LNCAP (cell line): ENCODE results near the gene MTHFSD.

ENCODE experiments used
- TF ChIP-seq, protein P1 (sequence below): fragments of 450-650 bp; IDR thresholded peaks from 2 replicates; pipeline ENCODE4 v1.5.1; 2017; ENCODE audit warnings: mild to moderate bottlenecking

MTHFSD gene, protein sequence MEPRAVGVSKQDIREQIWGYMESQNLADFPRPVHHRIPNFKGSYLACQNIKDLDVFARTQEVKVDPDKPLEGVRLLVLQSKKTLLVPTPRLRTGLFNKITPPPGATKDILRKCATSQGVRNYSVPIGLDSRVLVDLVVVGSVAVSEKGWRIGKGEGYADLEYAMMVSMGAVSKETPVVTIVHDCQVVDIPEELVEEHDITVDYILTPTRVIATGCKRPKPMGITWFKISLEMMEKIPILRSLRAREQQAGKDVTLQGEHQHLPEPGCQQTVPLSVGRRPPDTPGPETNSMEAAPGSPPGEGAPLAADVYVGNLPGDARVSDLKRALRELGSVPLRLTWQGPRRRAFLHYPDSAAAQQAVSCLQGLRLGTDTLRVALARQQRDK

DNA sequence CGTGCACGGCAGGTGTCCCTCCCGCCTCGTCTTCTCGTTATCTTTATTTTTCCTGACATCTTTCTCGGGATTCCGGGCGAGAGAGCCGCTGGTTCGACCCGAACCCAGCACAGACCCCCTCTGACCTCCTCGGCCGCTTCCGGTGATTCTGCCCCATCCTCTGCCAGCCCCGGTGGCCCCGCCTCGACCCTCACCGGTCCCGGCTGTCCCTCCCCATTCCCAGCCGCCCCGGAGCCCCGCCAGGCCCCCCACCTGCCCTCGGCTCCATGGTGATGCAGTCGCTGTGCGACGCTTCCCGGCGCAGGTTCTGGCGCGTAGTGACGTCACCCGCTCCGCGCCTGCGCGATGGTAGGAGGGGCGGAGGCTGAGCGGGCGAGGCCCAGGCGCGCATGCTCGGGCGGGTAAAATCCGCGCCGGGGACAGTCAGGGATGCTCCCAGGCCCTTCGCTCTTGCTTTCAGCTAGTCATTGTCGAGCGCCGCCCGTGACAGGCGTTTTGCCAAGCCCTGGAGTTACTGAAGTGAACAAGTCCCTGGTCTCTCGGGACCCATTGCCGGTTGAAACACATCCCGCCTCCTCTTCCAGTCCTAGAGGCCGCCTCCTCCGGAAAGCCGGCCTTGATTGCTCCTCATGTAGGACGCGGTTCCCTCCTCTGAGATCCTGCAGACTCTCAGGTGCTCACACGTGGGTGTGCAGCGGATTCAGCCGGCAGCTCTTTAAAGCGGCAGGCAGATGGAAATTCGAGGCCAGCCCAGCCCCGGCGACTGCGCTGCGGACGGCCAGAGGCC lies at the start of gene MTHFSD:
Gene MTHFSD, minus strand, starts transcription at position 319 of the 787 bp plus-strand sequence. Its CDS starts 51 bp downstream, at position 268.
- TF ChIP-seq, protein P1, sequence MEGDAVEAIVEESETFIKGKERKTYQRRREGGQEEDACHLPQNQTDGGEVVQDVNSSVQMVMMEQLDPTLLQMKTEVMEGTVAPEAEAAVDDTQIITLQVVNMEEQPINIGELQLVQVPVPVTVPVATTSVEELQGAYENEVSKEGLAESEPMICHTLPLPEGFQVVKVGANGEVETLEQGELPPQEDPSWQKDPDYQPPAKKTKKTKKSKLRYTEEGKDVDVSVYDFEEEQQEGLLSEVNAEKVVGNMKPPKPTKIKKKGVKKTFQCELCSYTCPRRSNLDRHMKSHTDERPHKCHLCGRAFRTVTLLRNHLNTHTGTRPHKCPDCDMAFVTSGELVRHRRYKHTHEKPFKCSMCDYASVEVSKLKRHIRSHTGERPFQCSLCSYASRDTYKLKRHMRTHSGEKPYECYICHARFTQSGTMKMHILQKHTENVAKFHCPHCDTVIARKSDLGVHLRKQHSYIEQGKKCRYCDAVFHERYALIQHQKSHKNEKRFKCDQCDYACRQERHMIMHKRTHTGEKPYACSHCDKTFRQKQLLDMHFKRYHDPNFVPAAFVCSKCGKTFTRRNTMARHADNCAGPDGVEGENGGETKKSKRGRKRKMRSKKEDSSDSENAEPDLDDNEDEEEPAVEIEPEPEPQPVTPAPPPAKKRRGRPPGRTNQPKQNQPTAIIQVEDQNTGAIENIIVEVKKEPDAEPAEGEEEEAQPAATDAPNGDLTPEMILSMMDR, result no peak

DNA sequence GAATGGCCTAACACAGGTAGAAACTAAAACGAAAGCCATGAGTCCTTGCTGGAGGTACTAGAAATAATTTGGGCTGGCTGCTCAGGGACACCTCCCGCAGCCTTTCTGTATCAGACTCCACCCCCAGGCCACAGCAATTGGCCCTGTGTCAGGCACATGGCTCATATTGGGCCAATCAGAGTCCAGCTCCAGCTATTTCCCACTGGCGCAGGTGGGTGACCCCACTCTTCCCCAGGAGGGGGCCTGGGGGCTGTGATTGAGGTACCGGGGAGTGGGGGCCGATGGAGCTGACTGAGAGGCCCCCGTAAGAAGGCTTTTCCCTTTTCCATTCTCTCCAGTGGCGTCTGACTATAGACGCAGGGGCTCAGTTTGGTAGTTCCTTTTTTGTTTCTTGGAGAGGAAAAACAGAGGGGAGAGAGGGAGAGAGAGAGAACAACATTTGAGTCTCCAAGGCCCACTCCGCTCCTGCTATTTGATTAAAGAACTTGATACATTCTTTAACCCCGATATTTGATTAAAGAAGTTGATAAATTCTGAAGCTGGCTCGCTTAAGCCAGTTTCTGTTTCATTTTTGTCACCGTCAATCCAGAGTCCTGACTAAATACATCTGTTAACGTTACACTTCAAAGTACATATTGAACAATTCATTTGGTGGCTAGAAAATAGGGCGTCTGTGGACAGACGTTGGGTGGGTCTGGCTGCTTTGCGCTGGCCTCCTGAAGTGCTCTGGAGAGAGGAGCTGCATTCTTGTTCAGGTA lies 49.6 kb upstream of the MTHFSD start:
- TF ChIP-seq, protein P1, result no peak

DNA sequence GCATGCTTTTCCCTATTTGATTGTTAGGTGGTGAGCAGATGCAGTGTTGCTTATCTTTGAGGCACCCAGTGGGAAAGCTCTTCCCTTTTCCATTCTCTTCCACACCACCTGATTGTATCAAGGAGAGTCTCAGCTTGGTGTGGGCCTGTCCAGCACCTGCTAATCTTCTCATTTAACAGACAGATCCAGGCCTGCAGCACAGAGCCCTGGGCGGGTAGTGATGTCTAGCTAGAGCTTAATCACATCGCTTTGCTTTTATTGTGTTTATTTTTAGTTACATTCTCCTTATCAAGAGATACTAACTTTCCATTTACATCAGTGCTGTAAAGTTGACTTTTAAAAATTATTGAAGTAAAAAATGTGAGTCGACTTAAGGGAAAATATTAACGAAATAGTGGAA lies 47.5 kb upstream of the MTHFSD start:
- TF ChIP-seq, protein P1, result no peak

DNA sequence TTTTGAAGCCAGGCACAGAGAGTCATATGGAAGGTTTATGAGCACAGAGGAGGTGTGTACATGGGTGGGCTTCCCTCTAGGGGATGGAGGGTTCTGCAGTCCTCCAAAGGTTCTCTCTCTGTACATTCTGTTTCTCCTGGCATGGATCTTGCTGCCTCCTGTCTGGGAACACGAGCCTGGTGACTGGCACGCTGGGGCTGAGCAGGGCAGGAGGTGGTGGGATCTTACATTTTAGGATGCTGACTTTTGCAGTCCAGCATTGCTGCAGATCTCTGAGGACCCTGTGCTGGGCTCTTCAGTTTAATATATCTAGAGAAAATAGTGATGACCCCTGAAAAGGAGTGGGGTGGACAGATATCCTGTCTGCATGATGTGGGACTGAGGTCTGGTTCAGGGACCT lies 46.3 kb upstream of the MTHFSD start:
- TF ChIP-seq, protein P1, result no peak

DNA sequence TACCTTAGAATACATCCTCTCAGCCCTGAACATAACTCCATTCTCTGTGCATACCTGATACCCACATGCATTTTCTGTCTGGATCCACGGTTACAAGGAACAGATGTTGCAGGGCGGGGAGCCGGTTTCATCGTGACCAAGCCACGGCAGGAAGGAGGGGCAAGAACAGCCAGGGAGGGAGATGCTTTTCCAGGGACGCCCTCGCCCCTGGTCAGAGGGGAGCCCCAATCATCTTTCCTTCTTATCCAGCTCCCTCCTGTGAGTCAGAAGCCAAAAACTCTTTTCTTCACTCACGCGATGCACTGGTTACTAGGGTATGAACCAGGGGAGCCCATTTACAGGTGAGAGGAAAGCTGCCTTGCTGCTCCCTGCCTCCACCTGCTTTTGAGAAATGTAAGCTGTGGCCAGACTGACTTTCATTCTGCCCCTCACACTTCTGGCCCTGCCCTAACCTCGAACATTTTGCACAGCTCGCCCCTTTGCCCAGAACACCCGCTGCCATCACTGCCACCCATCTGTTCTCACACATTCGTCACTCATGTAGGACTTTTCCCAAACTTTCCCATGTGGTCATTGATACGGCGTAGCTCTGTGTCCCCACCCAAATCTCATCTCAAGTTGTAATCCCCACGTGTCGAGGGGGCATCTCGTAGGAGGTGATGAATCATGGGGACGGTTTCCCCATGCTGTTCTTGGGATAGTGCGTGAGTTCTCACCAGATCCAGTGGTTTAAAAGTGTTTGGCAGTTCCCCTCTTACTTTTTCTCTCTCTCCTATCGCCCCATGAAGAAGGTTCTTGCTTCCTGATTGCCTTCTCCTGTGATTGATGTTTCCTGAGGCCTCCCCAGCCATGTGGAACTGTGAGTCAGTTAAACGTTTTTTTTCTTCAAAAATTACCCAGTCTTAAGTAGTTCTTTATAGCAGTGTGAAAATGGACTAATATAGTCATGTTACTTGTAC lies 43.9 kb upstream of the MTHFSD start:
- TF ChIP-seq, protein P1, result no peak

DNA sequence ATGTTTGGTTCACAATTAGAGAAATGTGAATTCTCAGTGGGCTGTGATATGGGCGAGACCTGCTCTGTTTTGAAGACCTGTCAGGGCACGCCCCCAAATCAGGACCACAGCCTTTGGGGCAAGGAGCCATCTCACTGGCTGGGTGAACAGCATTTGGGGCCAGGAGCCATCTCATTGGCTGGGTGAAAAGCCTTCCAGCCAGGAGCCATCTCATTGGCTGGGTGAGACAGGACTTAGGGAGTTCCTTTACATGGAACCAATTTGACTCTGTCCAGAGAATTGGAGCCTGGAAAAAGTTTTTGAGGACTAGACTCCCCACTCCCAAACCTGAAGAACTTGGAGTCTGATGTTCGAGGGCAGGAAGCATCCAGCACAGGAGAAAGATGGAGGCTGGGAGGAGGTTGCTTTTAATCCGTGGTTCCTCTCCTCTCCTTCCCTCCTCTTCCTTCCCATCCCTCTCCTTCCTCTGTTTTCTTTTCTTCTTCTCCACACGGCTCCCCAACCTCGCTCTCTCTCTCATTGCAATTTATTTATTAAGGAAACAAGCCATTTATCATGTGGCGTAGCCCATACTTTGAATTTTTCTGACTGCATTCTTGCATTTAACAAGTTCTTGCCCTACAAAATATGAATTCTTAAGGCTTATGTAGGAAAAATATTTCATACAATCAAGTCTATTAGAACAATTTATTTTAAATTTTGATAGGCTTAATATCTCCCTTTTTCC lies 43.0 kb upstream of the MTHFSD start:
- TF ChIP-seq, protein P1, result no peak
